IgD-negative memory B cell (primary cell): Measurements from ENCODE around the gene LCAT. TPM values are rescaled to one million over a fixed set of nuclear protein-coding genes. Genes with fewer than 3 reads are reported as not detected.

ENCODE experiments used
- H3K27ac Mint-ChIP-seq, 3 donors: one replicate each; pipeline ENCODE4 v1.8.0; 2020 to 2022; ENCODE audit warnings: mild to moderate bottlenecking in 3 of 3, mixed read lengths in 3 of 3, moderate library complexity in 1 of 3
- H3K27me3 Mint-ChIP-seq: one replicate; pipeline ENCODE4 v1.8.0; 2021; ENCODE audit warnings: mixed read lengths
- H3K36me3 Mint-ChIP-seq: one replicate; pipeline ENCODE4 v1.8.0; 2020; ENCODE audit warnings: mild to moderate bottlenecking, mixed read lengths
- H3K4me1 Mint-ChIP-seq, 3 donors: one replicate each; pipeline ENCODE4 v1.8.0; 2020 to 2022; ENCODE audit warnings: mixed read lengths in 3 of 3, mild to moderate bottlenecking in 1 of 3
- H3K4me3 Mint-ChIP-seq, 4 donors: one replicate each; pipeline ENCODE4 v1.8.0; 2020 to 2022; ENCODE audit warnings: mild to moderate bottlenecking in 4 of 4, mixed read lengths in 4 of 4, moderate library complexity in 3 of 4
- H3K9me3 Mint-ChIP-seq, 3 donors: one replicate each; pipeline ENCODE4 v1.8.0; 2020 to 2021; ENCODE audit warnings: mixed read lengths in 3 of 3, mild to moderate bottlenecking in 1 of 3
- polyA plus RNA-seq: library from polyadenylated mRNA; unstranded; fragments of 300-500 nt; fragmentation: Illumina TruSeq; gene quantifications from one replicate; pipeline ENCODE4 v1.2.3, GENCODE V29; 2021

The LCAT gene
- polyA plus RNA-seq, 1 donor from 2014 or later, result 0.81 TPM

- peak overlapping the region; percentile 96 to 99 (median 97) for H3K27ac Mint-ChIP-seq
- H3K36me3 Mint-ChIP-seq, result peaks cover 6% of the 10 kb centered on the region
- no peaks in the 10 kb centered on the region for H3K9me3 Mint-ChIP-seq
- H3K27me3 Mint-ChIP-seq, result no peaks in the 10 kb centered on the region
- peaks cover 9 to 21% (median 17%) of the 10 kb centered on the region in 3 donors for H3K4me1 Mint-ChIP-seq
- peak overlapping the region in 3 of 4 donors; percentile 98 to 100 (median 100) for H3K4me3 Mint-ChIP-seq
Measured at GRCh38 chr16:67935101-67935401, 8.9 kb downstream of the LCAT start.

DNA sequence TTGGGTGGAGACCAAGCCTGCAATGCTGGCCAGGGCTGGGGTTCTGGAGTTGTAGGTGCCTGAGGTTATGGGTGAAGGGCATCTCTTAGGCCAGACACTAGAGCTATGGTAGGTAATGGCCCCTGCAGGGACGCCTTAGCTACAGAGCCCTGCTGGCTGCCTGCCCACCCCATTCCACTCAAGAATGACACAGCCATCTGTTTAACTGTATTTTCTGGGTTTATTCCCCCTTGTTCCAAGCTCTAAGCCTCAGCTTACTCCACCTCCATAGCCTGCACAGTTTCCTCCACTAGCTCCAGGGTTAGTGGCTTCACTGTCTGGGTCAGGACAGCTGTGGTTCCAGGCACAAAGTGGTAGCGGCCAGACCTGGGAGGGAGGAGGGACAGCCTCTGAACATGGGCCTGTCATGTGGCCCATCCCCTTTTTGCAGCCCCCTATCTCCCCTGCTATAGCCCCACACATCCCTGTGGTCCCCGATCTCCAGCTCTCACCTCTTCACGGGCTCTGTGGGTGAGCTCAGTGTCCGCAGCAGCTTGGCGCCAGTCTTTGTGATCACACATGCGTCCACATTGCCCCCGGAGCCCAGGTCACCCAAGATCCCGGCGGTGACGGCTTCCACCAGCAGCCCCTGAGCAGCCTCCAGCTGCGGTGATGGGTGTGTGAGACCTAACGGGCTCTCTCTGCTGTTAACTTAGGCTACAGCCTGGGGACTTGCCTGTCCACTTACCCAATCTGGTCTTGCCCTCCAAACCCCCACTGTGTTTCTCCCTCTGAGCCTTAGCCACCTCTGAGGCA is 9.4 kb downstream of the LCAT start:
- Mint-ChIP-seq H3K27me3 (no peaks in the 10 kb centered on the region), H3K4me1 (peaks cover 7 to 17% (median 14%) of the 10 kb centered on the region in 3 donors), H3K36me3 (peaks cover 6% of the 10 kb centered on the region), H3K27ac (peak overlapping the region in 2 of 3 donors; percentile 63 to 99), H3K4me3 (peak overlapping the region in 1 of 4 donors; percentile 100), H3K9me3 (no peaks in the 10 kb centered on the region)

DNA sequence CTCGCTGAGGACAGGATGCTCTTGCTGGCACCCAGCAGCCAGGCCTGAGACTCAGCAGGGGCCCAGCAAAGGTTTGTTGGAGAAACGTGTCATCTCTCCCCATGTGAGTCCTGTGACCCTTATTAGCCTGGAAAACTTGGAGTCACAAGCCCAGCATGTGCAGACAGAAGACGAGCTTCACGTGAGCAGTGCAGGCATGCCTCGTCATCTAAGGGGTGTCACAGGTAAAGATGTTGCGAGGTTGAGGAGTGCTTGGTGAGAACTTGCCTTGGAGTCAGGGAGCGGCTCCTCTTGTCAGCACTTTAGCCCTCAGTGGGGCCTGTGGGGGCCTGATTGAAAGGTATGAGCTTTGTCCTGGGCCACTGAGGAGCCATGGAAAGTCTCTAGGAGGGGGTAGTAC is 10.1 kb downstream of the LCAT start:
- Mint-ChIP-seq H3K9me3 (no peaks in the 10 kb centered on the region), H3K4me3 (peak overlapping the region in 2 of 4 donors; percentile 7 to 61), H3K4me1 (peaks cover 7 to 17% (median 14%) of the 10 kb centered on the region in 3 donors), H3K27me3 (no peaks in the 10 kb centered on the region), H3K36me3 (peaks cover 6% of the 10 kb centered on the region), H3K27ac (peak overlapping the region in 2 of 3 donors; percentile 63 to 99)

- no peaks in the 10 kb centered on the region for H3K9me3 Mint-ChIP-seq
- H3K4me1 Mint-ChIP-seq, result peaks cover 7 to 21% (median 17%) of the 10 kb centered on the region in 3 donors
- H3K27ac Mint-ChIP-seq, result no peak overlapping the region
- H3K27me3 Mint-ChIP-seq, result no peaks in the 10 kb centered on the region
- H3K36me3 Mint-ChIP-seq, result peaks cover 6% of the 10 kb centered on the region
- no peak overlapping the region for H3K4me3 Mint-ChIP-seq
Measured at GRCh38 chr16:67932462-67932840, 11.5 kb downstream of the LCAT start.

GRCh38 chr16:67931712-67932461 is 12.0 kb downstream of the LCAT start, which contains the start of gene CTRL:
TSS of gene CTRL (minus strand) at chr16:67931862. CDS start at chr16:67931852, 10 bp downstream.
- H3K9me3 Mint-ChIP-seq, result no peaks in the 10 kb centered on the region
- no peak within 1 kb of the TSS for H3K4me3 Mint-ChIP-seq
- H3K36me3 Mint-ChIP-seq, result peaks cover 6% of the 10 kb centered on the region
- no peaks in the 10 kb centered on the region for H3K27me3 Mint-ChIP-seq
- no peak within 1 kb of the TSS for H3K27ac Mint-ChIP-seq
- peaks cover 7 to 17% (median 14%) of the 10 kb centered on the region in 3 donors for H3K4me1 Mint-ChIP-seq

DNA sequence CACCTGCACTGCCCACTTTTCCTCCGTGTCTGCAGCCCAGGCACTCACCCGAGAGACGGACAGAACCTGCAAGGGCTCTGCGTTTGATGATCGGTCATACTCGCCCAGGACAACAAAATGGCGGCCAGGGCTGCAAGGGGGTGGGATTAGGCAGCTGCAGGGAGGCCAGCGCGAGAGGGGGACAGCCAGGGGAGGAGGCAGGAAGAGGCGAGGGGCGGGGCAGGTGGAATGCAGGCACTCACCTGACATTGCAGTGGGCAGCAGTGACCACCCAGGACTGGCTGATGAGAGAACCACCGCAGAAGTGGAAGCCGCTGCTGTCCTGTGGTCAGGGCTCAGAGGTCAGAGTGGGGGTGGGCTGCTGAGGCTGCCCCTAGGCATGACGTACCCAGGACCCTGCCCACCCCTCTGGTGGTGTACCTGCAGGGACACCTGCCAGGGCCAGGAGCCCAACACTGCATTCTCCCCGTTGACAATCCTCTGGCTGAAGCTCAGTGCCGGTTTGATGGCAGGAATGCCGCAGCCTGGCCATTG is 13.2 kb downstream of the LCAT start:
- Mint-ChIP-seq H3K4me1 (peaks cover 10 to 23% (median 20%) of the 10 kb centered on the region in 3 donors), H3K27ac (no peak overlapping the region), H3K36me3 (peaks cover 6% of the 10 kb centered on the region)

DNA sequence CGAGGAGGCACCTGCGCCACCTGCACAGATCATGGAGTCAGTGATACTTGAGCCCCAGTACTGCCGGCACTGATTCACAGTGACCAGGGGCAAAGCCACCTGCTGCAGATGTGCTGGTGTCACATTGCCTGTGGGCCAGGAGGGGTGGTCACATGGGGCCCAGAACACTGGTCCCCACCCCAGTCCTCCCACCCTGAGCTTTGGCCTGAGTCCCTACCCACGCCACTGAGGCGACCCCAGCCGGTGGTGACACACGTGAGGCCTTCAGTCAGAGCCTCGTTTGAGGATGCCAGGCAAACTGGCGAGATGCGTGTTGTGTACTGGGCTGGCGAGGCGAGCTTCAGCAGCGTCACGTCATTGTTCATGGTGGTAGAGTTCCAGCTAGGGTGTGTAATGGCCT is 13.7 kb downstream of the LCAT start:
- Mint-ChIP-seq H3K27me3 (no peaks in the 10 kb centered on the region), H3K9me3 (no peaks in the 10 kb centered on the region), H3K4me1 (peaks cover 5 to 22% (median 21%) of the 10 kb centered on the region in 3 donors), H3K36me3 (peaks cover 6% of the 10 kb centered on the region), H3K27ac (peak overlapping the region in 1 of 3 donors; percentile 60), H3K4me3 (no peak overlapping the region)

More for the DNA sequence above, 13.2 kb downstream of the LCAT start:
- no peaks in the 10 kb centered on the region for H3K27me3 Mint-ChIP-seq
- no peaks in the 10 kb centered on the region for H3K9me3 Mint-ChIP-seq
- no peak overlapping the region for H3K4me3 Mint-ChIP-seq

DNA sequence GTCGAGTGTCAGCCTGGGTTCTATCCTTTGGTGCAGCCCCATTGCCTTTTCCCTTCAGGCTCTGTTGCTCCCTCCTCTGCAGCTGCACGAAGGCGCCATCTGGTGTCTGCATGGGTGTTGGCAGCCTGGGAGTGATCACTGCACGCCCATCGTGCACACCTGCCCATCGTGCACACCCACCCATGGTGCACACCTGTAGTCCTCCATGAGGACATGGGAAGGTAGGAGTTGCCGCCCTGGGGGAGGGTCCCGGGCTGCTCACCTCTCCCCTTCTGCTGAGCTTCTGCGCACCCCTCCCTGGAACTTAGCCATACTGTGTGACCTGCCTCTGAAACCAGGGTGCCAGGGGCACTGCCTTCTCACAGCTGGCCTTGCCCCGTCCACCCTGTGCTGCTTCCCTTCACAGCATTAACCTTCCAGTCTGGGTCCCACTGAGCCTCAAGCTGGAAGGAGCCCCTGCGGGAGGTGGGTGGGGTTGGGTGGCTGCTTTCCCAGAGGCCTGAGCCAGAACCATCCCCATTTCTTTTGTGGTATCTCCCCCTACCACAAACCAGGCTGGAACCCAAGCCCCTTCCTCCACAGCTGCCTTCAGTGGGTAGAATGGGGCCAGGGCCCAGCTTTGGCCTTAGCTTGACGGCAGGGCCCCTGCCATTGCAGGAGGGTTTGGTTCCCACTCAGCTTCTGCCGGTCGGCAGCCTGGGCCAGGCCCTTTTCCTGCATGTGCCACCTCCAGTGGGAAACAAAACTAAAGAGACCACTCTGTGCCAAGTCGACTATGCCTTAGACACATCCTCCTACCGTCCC is 15.2 kb downstream of the LCAT start:
- Mint-ChIP-seq H3K36me3 (peaks cover 2% of the 10 kb centered on the region), H3K4me3 (no peak overlapping the region), H3K4me1 (peaks cover 5 to 16% (median 15%) of the 10 kb centered on the region in 3 donors), H3K9me3 (no peaks in the 10 kb centered on the region), H3K27ac (peak overlapping the region in 2 of 3 donors; percentile 36 to 62), H3K27me3 (no peaks in the 10 kb centered on the region)

- Mint-ChIP-seq H3K27me3 (no peaks in the 10 kb centered on the region), H3K4me1 (peaks cover 5 to 15% (median 14%) of the 10 kb centered on the region in 3 donors), H3K36me3 (peaks cover 1% of the 10 kb centered on the region), H3K9me3 (no peaks in the 10 kb centered on the region), H3K4me3 (no peak overlapping the region), H3K27ac (peak overlapping the region in 2 of 3 donors; percentile 36 to 62)
Measured at GRCh38 chr16:67928147-67928546, 15.8 kb downstream of the LCAT start.

DNA sequence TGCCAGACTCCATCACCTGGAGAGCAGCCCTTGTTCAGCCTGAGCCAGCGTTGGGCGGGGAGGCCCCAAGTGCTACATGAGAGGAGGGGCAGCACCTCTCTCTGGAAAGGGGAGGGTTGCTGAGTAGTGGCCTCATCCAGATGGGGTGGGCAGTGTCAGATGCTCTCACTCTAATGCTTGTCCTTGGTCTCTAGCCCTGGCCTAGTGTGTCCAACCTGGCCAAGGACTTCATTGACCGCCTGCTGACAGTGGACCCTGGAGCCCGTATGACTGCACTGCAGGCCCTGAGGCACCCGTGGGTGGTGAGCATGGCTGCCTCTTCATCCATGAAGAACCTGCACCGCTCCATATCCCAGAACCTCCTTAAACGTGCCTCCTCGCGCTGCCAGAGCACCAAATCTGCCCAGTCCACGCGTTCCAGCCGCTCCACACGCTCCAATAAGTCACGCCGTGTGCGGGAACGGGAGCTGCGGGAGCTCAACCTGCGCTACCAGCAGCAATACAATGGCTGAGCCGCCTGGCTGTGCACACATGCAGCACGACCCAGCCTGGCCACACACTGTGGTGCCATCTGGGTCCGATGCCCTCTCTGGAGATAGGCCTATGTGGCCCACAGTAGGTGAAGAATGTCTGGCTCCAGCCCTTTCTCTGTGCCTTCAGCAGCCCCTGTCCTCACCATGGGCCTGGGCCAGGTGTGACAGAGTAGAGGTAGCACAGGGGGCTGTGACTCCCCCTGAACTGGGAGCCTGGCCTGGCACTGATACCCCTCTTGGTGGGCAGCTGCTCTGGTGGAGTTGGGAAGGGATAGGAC is 16.6 kb downstream of the LCAT start:
- H3K27me3 Mint-ChIP-seq, result no peaks in the 10 kb centered on the region
- peaks cover 1% of the 10 kb centered on the region for H3K36me3 Mint-ChIP-seq
- H3K4me3 Mint-ChIP-seq, result no peak overlapping the region
- H3K4me1 Mint-ChIP-seq, result peaks cover 5 to 15% (median 14%) of the 10 kb centered on the region in 3 donors
- H3K9me3 Mint-ChIP-seq, result no peaks in the 10 kb centered on the region
- no peak overlapping the region for H3K27ac Mint-ChIP-seq

GRCh38 chr16:67926181-67926750 is 17.7 kb downstream of the LCAT start:
- Mint-ChIP-seq H3K36me3 (peaks cover 1% of the 10 kb centered on the region), H3K27ac (peak overlapping the region in 2 of 3 donors; percentile 17 to 43), H3K4me3 (peak overlapping the region in 2 of 4 donors; percentile 52 to 65), H3K9me3 (no peaks in the 10 kb centered on the region), H3K27me3 (no peaks in the 10 kb centered on the region), H3K4me1 (peaks cover 5 to 15% (median 14%) of the 10 kb centered on the region in 3 donors)

GRCh38 chr16:67924140-67924906 is 19.6 kb downstream of the LCAT start:
- Mint-ChIP-seq H3K9me3 (no peaks in the 10 kb centered on the region), H3K27ac (no peak overlapping the region), H3K4me1 (peaks cover 5 to 15% (median 14%) of the 10 kb centered on the region in 3 donors), H3K27me3 (no peaks in the 10 kb centered on the region), H3K4me3 (no peak overlapping the region), H3K36me3 (peaks cover 2% of the 10 kb centered on the region)
